ENCODE data around the gene STRN4.
"Not testable (repeated sequence)": the region's sequence is repeated elsewhere in the genome, so short reads cannot be mapped to it uniquely, and the experiment has no call there.

Gene STRN4

GRCh38 chr19:46724468-46724867 is 21.8 kb downstream of the STRN4 start:
- DNase-seq: no peak

GRCh38 chr19:46723471-46723870 is 22.8 kb downstream of the STRN4 start:
- no peak for DNase-seq

GRCh38 chr19:46723023-46723461 is 23.2 kb downstream of the STRN4 start:
- DNase-seq: no peak

DNA sequence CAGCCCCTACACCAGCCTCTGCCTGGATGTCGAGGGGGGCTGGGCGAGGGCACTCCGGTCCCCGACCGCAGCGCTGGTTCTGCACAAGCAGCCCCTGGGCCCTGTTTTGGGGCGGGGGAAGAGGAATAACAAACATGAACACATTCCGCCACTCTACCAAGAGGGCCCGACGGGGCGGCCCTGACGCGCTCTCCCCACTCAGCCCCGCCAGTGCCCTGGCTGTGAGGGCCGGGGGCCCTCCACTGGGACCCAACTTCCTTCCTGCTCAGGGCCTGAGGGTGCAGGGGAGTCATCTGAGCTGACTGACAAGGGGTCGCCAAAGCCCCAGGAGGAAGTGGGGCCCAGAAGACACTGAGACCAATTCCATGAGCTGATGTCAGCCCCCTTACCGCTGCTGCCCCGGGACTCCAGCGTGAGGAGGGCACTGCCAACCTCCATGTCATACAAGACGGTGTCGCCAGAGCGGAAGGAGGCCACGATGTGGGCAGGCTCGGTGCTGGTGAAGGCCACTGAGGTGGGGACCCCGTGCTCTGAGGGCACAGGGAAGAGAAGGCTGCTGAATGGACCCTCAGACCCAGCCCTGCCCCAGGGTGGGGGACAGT is 23.7 kb downstream of the STRN4 start:
- no peak for DNase-seq

DNA sequence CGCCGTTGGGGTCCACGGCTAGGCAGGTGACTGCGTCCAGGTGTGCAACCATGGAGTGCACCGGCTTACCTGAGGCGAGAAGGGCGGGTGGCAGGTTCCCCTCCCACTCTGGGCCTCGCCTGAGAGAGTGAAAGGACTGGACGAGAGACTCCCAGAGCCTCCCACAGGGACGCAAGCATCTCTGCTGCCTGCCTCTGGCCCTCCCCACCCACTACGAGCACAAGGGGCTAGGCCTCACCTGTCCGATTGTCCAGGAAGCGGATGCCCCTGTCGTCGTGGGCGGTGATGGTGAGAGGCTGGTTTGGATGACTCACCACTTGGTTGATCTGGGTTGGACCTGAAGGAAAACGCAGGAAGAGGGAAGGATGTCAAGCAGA is 24.3 kb downstream of the STRN4 start:
- DNase-seq: no peak

GRCh38 chr19:46721269-46722003 is 24.8 kb downstream of the STRN4 start:
- DNase-seq: no peak

GRCh38 chr19:46720503-46721239 is 25.6 kb downstream of the STRN4 start:
- no peak for DNase-seq

DNA sequence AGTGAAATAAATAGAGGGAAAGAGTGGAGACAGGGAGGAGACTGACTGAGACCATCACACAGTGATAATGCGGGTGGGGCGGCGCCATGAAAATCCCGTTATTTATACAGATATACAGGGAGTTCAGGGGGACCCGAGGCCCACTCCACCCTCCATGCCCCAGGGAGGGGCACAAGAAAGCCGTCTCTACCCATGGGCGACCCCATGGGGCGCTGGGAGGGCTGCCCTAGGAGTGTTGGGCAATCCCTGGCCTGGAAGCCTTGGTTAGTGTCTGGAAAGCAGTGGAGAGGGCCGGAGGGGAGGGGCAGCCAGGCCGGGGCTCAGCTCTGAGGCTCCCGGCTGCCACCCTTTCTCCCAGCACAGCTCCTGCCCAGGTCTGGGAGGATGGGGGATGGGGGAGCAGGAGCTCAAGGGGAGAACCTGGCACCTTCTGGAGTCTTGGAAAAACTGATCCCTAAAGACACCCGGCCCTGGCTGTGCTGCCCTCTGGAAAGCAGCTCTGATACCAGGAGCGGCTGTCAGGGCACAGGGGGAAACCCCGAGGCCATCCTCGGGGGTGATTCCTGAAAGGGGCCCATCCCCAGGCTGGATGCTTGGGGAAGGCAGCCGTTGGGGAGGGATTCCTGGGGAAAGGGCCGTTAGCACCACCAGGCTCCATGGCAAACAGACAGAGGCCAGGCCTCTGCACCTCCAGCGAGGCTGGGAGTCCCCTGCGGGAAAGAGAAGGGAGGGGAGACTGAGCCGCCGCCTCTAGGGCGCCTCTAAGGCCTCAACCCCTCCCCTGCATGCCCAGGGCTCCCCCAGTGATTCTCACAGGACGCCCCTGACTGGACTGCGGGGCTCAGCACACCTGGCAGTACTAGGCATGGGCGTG is 26.4 kb downstream of the STRN4 start:
- DNase-seq: no peak

GRCh38 chr19:46718934-46719622 is 27.2 kb downstream of the STRN4 start:
- no peak for DNase-seq

- DNase-seq: peak; percentile 66
These were observed 27.9 kb downstream of the STRN4 start for GRCh38 chr19:46718157-46718933.

GRCh38 chr19:46717716-46718143 is 28.5 kb downstream of the STRN4 start:
- DNase-seq: no peak

- peak; percentile 83 for DNase-seq
These were observed 29.1 kb downstream of the STRN4 start, which contains the start of gene PRKD2 for GRCh38 chr19:46717034-46717715. Gene PRKD2 (minus strand): TSS chr19:46717114. CDS start chr19:46716370, 744 bp downstream.

DNA sequence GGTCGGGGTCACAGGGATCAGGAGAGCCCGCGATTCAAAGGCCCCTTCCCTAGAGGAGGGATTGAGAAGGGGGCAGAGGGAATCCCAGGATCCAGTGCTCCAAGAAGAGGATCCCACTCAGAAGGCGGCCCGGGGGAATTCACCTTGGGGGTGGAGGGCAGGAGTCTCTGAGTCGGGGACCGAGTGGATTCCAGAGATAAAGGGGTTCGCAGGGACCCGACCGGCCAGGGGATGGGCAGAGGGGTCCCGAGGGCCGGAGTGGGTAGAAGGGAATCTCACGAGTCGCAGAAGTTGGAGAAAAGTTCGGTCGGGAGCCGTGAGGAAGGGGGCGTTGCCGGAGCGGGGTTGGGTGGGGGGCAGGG is 29.6 kb downstream of the STRN4 start:
- no peak for DNase-seq

DNA sequence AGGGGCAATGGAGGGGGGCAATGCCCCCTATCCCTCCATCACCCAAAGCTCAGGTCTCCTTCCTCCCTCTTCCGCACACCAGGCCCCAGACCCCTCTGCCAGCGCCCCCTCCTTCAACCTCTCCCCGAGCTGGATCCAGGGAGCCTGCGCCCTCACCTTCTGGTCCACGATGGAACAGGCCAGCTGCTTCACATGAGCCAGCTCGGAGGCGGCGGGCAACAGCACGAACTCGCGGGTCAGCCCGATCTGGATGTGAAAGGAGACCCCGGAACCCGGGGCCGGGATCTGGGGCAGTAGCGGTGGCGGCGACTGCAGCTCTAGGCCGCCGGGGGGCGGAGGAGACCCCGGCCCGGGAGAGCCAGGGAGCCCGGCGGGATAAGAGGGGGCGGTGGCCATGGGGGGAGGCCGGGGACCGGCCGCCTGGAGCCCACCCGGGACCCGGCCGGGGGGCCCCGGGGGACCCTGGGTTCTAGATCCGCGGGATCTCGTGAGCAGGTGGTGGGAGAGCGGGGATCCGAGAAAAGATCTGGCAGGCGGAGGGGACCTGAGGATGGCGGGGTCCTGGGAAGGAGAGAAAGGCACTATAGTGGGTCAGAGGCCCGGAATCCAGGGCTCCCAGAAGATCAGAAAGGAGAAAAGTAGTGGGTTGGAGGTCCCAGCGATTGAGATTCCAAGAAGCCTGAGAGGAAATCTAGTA is 30.1 kb downstream of the STRN4 start:
- peak; percentile 11 for DNase-seq

GRCh38 chr19:46715620-46715974 is 30.7 kb downstream of the STRN4 start:
- DNase-seq: no peak

GRCh38 chr19:46714444-46715106 is 31.7 kb downstream of the STRN4 start:
- DNase-seq: peak; percentile 79

- DNase-seq: peak; percentile 79
These were observed 32.3 kb downstream of the STRN4 start for GRCh38 chr19:46713781-46714443.

- not testable (repeated sequence) for DNase-seq
These were observed 33.4 kb downstream of the STRN4 start for GRCh38 chr19:46712768-46713338.

- DNase-seq: no peak
These were observed 35.6 kb downstream of the STRN4 start for GRCh38 chr19:46710687-46711086.

All from NK-92 treated with Interleukin-12 subunit alpha and Interleukin-12 subunit beta, amount 100 ng/mL, for 24 hours (cell line).